Mesenchymal stem cell (in vitro differentiated cells and primary cell): Measurements from ENCODE around the gene RYR1.
"Not testable (repeated sequence)": the region's sequence is repeated elsewhere in the genome, so short reads cannot be mapped to it uniquely, and the experiment has no call there.

Source experiments
- DNase-seq: peaks from one replicate; pipeline ENCODE4 v3.0.0-alpha.2; 2013
- H2AFZ ChIP-seq: one replicate; pipeline ENCODE4 v1.6.1; 2013; ENCODE audit warnings: low read depth, mild to moderate bottlenecking, control low read depth, inconsistent platforms, low read length, moderate library complexity
- H2AK5ac ChIP-seq: 2 replicates; pipeline ENCODE4 v1.6.1; 2013; ENCODE audit warnings: low read length, moderate library complexity, mild to moderate bottlenecking, inconsistent platforms; ENCODE audit not compliant: severe bottlenecking
- H2BK120ac ChIP-seq: one replicate; pipeline ENCODE4 v1.6.1; 2013; ENCODE audit warnings: low read depth, mild to moderate bottlenecking, inconsistent platforms, low read length, moderate library complexity
- H2BK12ac ChIP-seq, 2 experiments: one replicate each; pipeline ENCODE4 v1.6.1; 2013; ENCODE audit warnings: inconsistent platforms in 2 of 2, low read length in 2 of 2, mild to moderate bottlenecking in 2 of 2, moderate library complexity in 2 of 2, control low read depth in 1 of 2
- H2BK15ac ChIP-seq: one replicate; pipeline ENCODE4 v1.6.1; 2013; ENCODE audit warnings: mild to moderate bottlenecking, low read depth, inconsistent platforms; ENCODE audit not compliant: poor library complexity, severe bottlenecking
- H2BK5ac ChIP-seq: 2 replicates; pipeline ENCODE4 v1.6.1; 2013; ENCODE audit warnings: low read depth, mild to moderate bottlenecking, low read length, control low read depth, inconsistent platforms; ENCODE audit not compliant: poor library complexity, severe bottlenecking
- H3K14ac ChIP-seq, 2 experiments: one replicate each; pipeline ENCODE4 v1.6.1; 2013; ENCODE audit warnings: inconsistent platforms in 2 of 2, low read length in 2 of 2, control low read depth in 1 of 2, mild to moderate bottlenecking in 1 of 2, moderate library complexity in 1 of 2
- H3K18ac ChIP-seq, 2 experiments: one replicate each; pipeline ENCODE4 v1.6.1; 2013; ENCODE audit warnings: inconsistent platforms in 2 of 2, low read length in 2 of 2, control low read depth in 1 of 2, low read depth in 1 of 2, mild to moderate bottlenecking in 1 of 2
- H3K23ac ChIP-seq, 2 experiments: one replicate each; pipeline ENCODE4 v1.6.1; 2013; ENCODE audit warnings: inconsistent platforms in 2 of 2, low read length in 2 of 2, mild to moderate bottlenecking in 2 of 2, moderate library complexity in 2 of 2, control low read depth in 1 of 2
- H3K27ac ChIP-seq: 2 replicates; pipeline ENCODE4 v1.5.1; 2013; ENCODE audit warnings: mild to moderate bottlenecking, moderate library complexity, low read length, control low read depth, inconsistent platforms; ENCODE audit not compliant: poor library complexity, severe bottlenecking
- H3K27me3 ChIP-seq, 2 experiments: 2 replicates each; pipeline versions ENCODE4 v1.6.1 to v1.7.0; 2013; ENCODE audit warnings: low read length in 2 of 2, mild to moderate bottlenecking in 2 of 2, moderate library complexity in 2 of 2, control low read depth in 1 of 2, inconsistent platforms in 1 of 2; ENCODE audit not compliant: control insufficient read depth in 1 of 2, insufficient read depth in 1 of 2
- H3K36me3 ChIP-seq, 2 experiments: 2 replicates each; pipeline versions ENCODE4 v1.6.1 to v1.7.0; 2013; ENCODE audit warnings: low read length in 2 of 2, control low read depth in 1 of 2, inconsistent platforms in 1 of 2, low read depth in 1 of 2, mild to moderate bottlenecking in 1 of 2; ENCODE audit not compliant: insufficient read depth in 2 of 2, control insufficient read depth in 1 of 2
- H3K4ac ChIP-seq, 2 experiments: one replicate each; pipeline ENCODE4 v1.6.1; 2013; ENCODE audit warnings: inconsistent platforms in 2 of 2, low read length in 2 of 2, mild to moderate bottlenecking in 2 of 2, moderate library complexity in 2 of 2, control low read depth in 1 of 2, low read depth in 1 of 2
- H3K4me1 ChIP-seq: 2 replicates; pipeline ENCODE4 v1.6.1; 2013; ENCODE audit warnings: low read depth, low read length, control low read depth; ENCODE audit not compliant: control insufficient read depth, insufficient read depth
- H3K4me2 ChIP-seq: 2 replicates; pipeline ENCODE4 v1.6.1; 2013; ENCODE audit warnings: low read length, mild to moderate bottlenecking, inconsistent platforms; ENCODE audit not compliant: poor library complexity, severe bottlenecking
- H3K4me3 ChIP-seq, 2 experiments: 2 replicates each; pipeline versions ENCODE4 v1.5.1 to v1.7.0; 2013; ENCODE audit warnings: low read length in 2 of 2, mild to moderate bottlenecking in 2 of 2, control low read depth in 1 of 2, low read depth in 1 of 2; ENCODE audit not compliant: insufficient read depth in 1 of 2
- H3K79me1 ChIP-seq: replicated peaks from 2 replicates; pipeline ENCODE4 v1.6.1; 2013; ENCODE audit warnings: mild to moderate bottlenecking, control low read depth, low read length, inconsistent platforms; ENCODE audit not compliant: poor library complexity, severe bottlenecking
- H3K9ac ChIP-seq: 2 replicates; pipeline ENCODE4 v1.7.0; 2013; ENCODE audit warnings: mild to moderate bottlenecking, low read length, moderate library complexity
- H3K9me3 ChIP-seq: 2 replicates; pipeline ENCODE4 v1.7.0; 2013; ENCODE audit warnings: mild to moderate bottlenecking, low read length; ENCODE audit not compliant: control insufficient read depth
- H4K8ac ChIP-seq: one replicate; pipeline ENCODE4 v1.6.1; 2013; ENCODE audit warnings: inconsistent platforms, mild to moderate bottlenecking, low read length, moderate library complexity
- H4K91ac ChIP-seq: one replicate; pipeline ENCODE4 v1.6.1; 2013; ENCODE audit warnings: mild to moderate bottlenecking, low read length, inconsistent platforms
- WGBS: methylation state at CpG from one replicate; pipeline ENCODE4 v1.1.7; 2013; ENCODE audit warnings: mixed read lengths; 5-methylcytosine and 5-hydroxymethylcytosine counted together

RYR1 gene

DNA sequence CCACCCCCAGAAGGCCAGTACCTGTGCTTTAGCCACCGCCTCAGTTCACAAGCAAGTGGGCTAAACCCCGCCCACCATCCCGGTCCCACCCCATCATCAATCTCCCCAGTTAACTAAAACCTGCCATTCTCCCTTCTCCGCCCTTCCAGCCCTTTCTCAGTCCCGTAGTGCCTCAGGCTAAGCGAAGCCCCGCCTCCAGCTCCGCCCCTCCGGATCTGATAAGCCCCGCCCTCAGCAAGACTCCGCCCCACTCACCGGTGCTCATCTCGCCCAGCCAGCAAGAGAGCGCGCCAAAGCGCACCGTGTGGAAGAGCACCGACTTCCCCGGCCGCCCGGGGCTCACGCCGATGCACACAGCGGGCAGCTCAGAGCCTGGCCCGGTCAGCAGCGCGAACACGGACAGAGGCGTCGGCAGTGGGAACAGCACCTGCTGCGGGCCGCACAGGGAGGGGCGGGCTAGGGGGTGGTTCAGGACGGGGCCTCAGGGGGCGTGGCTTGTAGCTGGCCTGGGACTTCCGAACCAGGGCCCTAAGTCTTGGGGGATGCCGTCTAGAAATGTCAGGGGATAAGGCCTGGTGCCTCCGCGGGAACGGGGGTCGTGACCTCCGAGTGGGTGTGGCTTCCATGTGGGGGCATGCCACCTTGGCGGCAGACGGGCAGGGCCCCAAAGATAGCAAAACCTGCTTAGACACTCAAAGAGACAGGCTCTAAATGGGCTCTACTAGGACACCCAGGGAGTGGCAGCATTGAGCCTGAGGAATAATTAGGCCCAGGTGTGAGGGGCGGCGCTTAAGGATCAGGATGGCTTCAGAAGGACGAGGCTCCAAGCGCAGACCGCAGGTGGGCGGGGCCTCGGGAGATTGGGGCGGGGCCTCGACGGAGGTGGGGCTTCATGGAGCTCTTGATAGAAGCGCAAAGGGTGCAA is 162.8 kb downstream of the RYR1 start:
- Histone ChIP-seq H3K4me1 (peaks cover 5% of the 10 kb centered on the region), H2BK15ac (no peak overlapping the region), H3K4me3 (no peak overlapping the region), H2BK120ac (no peak overlapping the region), H3K9me3 (no peaks in the 10 kb centered on the region), H3K4ac (no peak overlapping the region), H4K91ac (no peak overlapping the region), H3K27me3 (peaks cover 16 to 30% of the 10 kb centered on the region in 2 experiments), H3K14ac (no peak overlapping the region), H3K18ac (no peak overlapping the region), H3K27ac (no peak overlapping the region), H2AFZ (no peak overlapping the region), H4K8ac (no peak overlapping the region), H3K23ac (peak overlapping the region in 1 of 2 experiments; percentile 63), H2BK12ac (no peak overlapping the region), H3K79me1 (no peaks in the 10 kb centered on the region), H3K9ac (no peak overlapping the region), H2BK5ac (no peak overlapping the region), H3K4me2 (peak overlapping the region; percentile 35), H2AK5ac (no peak overlapping the region), H3K36me3 (no peaks in the 10 kb centered on the region)
- WGBS, result 10% methylated on average over 55 of the region's 55 CpGs
- peak; percentile 4 for DNase-seq

DNA sequence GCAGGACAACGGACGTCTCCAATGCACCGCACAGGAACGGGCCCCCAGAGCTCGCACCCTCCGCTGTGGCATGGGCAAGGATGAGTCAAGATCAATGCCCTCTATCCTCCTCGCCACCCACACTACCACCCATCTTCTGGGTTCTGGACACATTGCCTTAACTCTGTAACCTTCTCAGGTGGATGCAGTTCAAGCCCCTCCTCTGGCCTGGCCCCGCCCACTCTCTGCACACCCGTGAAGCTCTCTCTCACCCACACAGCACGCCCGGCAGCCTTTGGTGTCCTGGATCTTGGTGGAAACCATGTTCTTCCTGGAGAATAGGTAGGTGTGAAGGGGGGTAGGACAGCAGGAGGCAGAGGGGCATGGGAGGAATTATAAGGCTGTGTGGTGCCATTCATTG is 163.6 kb downstream of the RYR1 start:
- Histone ChIP-seq H3K79me1 (no peaks in the 10 kb centered on the region), H3K4me3 (no peak overlapping the region), H3K9ac (no peak overlapping the region), H3K27me3 (peaks cover 16 to 30% of the 10 kb centered on the region in 2 experiments), H3K36me3 (no peaks in the 10 kb centered on the region), H3K14ac (no peak overlapping the region), H3K27ac (no peak overlapping the region), H3K4ac (no peak overlapping the region), H4K8ac (no peak overlapping the region), H2AFZ (no peak overlapping the region), H2AK5ac (no peak overlapping the region), H4K91ac (no peak overlapping the region), H3K4me2 (no peak overlapping the region), H3K18ac (no peak overlapping the region), H2BK15ac (no peak overlapping the region), H2BK5ac (no peak overlapping the region), H3K23ac (no peak overlapping the region), H2BK120ac (no peak overlapping the region), H2BK12ac (no peak overlapping the region), H3K4me1 (peaks cover 5% of the 10 kb centered on the region), H3K9me3 (no peaks in the 10 kb centered on the region)
- 90% methylated on average over 11 of the region's 11 CpGs for WGBS
- DNase-seq, result no peak

DNA sequence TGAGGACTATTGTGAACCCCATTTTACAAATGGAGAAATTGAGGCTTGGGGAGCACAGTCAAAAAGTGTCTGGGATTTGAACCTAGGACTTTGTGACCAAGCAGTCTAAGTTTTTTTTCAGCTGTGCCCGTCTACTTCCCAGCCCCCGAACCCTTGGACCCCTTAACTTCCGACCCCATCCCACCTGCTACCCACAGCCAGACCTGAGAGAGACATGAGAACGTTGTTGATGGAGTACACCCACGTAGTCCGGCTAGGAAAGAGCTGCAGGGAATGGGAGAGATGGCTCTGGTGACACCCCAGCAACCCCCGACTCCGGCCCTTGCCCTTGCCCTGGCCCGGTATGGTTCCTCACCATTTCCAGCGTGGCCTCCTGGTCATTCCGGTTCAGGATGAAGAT is 166.2 kb downstream of the RYR1 start:
- no peaks in the 10 kb centered on the region for H3K79me1 ChIP-seq
- no peak overlapping the region for H2BK5ac ChIP-seq
- H3K4ac ChIP-seq, result no peak overlapping the region
- H3K27ac ChIP-seq, result no peak overlapping the region
- H3K9ac ChIP-seq, result no peak overlapping the region
- H3K14ac ChIP-seq, result no peak overlapping the region
- no peak overlapping the region for H3K4me2 ChIP-seq
- H2AFZ ChIP-seq, result no peak overlapping the region
- no peaks in the 10 kb centered on the region for H3K36me3 ChIP-seq
- no peak overlapping the region for H3K18ac ChIP-seq
- 86% methylated on average over 11 of the region's 11 CpGs for WGBS
- H3K4me1 ChIP-seq, result peaks cover 5% of the 10 kb centered on the region
- H3K4me3 ChIP-seq, result no peak overlapping the region
- H2BK120ac ChIP-seq, result no peak overlapping the region
- no peak overlapping the region for H2AK5ac ChIP-seq
- H2BK12ac ChIP-seq, result no peak overlapping the region
- no peak overlapping the region for H4K91ac ChIP-seq
- no peak overlapping the region for H2BK15ac ChIP-seq
- peaks cover 16 to 27% of the 10 kb centered on the region in 2 experiments for H3K27me3 ChIP-seq
- no peak for DNase-seq
- no peak overlapping the region for H3K23ac ChIP-seq
- H4K8ac ChIP-seq, result no peak overlapping the region
- no peaks in the 10 kb centered on the region for H3K9me3 ChIP-seq

DNA sequence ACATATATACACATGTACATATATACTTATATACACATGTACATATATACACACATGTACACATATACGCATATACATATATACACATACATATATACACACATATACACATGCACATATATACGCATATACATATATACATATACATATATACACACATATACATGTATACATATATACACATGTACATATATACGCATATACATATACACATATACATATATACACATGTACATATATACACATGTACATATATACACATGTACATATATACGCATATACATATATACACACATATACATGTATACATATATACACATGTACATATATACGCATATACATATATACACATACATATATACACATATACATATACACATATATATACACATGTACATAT is 169.4 kb downstream of the RYR1 start:
- not testable (repeated sequence) for H3K14ac ChIP-seq, H4K91ac ChIP-seq, H2BK5ac ChIP-seq, H3K4me2 ChIP-seq, H3K9me3 ChIP-seq, H3K18ac ChIP-seq, H2BK15ac ChIP-seq, H3K23ac ChIP-seq, H3K79me1 ChIP-seq, H3K4ac ChIP-seq, H3K36me3 ChIP-seq, H3K9ac ChIP-seq, H3K4me3 ChIP-seq, H3K27ac ChIP-seq, H4K8ac ChIP-seq, DNase-seq, H2BK120ac ChIP-seq, H3K4me1 ChIP-seq, H2AFZ ChIP-seq, H2AK5ac ChIP-seq, H2BK12ac ChIP-seq
- 98% methylated on average over 5 of the region's 5 CpGs for WGBS
- H3K27me3 ChIP-seq, result peaks cover 3 to 19% of the 10 kb centered on the region in 2 experiments
